Caco-2 (cell line): ENCODE measurements around the gene MRPL24. TPM values are rescaled to one million over a fixed set of nuclear protein-coding genes. Genes with fewer than 3 reads are reported as not detected.

Experiments
- BruUV-seq: library from RNA; stranded (reverse); fragments of 400-500 nt; replicated peaks from 2 replicates; lab custom pipeline; 2021; lab: Mats Ljungman, UMichigan
- CTCF ChIA-PET: fragments of 300-600 bp; sonication (Branson Sonifier 250); formaldehyde crosslinking; loops from one replicate; lab custom pipeline; 2022; ENCODE audit warnings: antibody characterized with exemption; lab: Charles Lee
- POLR2A ChIA-PET: fragments of 300-600 bp; sonication (Branson Sonifier 250); formaldehyde crosslinking; loops from one replicate; lab custom pipeline; 2022; ENCODE audit warnings: antibody characterized with exemption; lab: Charles Lee
- DNase-seq, 2 experiments: peaks; one replicate each; pipeline versions ENCODE4 v3.0.0 to v3.0.0-alpha.2; 2020 to 2022
- H3K27me3 ChIP-seq: replicated peaks from 2 replicates; pipeline ENCODE4 v1.6.0; 2011; ENCODE audit warnings: low read length; ENCODE audit not compliant: control insufficient read depth, insufficient read depth
- H3K36me3 ChIP-seq: 2 replicates; pipeline ENCODE4 v1.5.1; 2011; ENCODE audit warnings: low read length; ENCODE audit not compliant: control insufficient read depth, insufficient read depth
- H3K4me1 ChIP-seq: fragments of 250-450 bp; sonication (Bioruptor Pico); 2 replicates; pipeline ENCODE4 v1.5.1; 2020; ENCODE audit warnings: mild to moderate bottlenecking
- H3K4me3 ChIP-seq: 2 replicates; pipeline ENCODE4 v1.5.1; 2011; ENCODE audit warnings: low read depth, mild to moderate bottlenecking, control low read depth, low read length
- H3K9me3 ChIP-seq: fragments of 250-450 bp; sonication (Bioruptor Pico); 2 replicates; pipeline ENCODE4 v1.5.1; 2020; ENCODE audit warnings: mild to moderate bottlenecking, moderate library complexity
- H3K27ac Mint-ChIP-seq: one replicate; pipeline ENCODE4 v1.8.0; 2022; ENCODE audit warnings: mixed read lengths; ENCODE audit not compliant: unreplicated experiment
- H3K27me3 Mint-ChIP-seq: one replicate; pipeline ENCODE4 v1.8.0; 2022; ENCODE audit warnings: mixed read lengths; ENCODE audit not compliant: insufficient read depth, unreplicated experiment
- H3K36me3 Mint-ChIP-seq: one replicate; pipeline ENCODE4 v1.8.0; 2022; ENCODE audit warnings: mild to moderate bottlenecking, mixed read lengths; ENCODE audit not compliant: insufficient read depth, unreplicated experiment
- H3K4me1 Mint-ChIP-seq: one replicate; pipeline ENCODE4 v1.8.0; 2022; ENCODE audit warnings: low read depth, mixed read lengths; ENCODE audit not compliant: unreplicated experiment
- H3K4me3 Mint-ChIP-seq: one replicate; pipeline ENCODE4 v1.8.0; 2022; ENCODE audit warnings: mild to moderate bottlenecking, moderate library complexity, mixed read lengths; ENCODE audit not compliant: unreplicated experiment
- H3K9me3 Mint-ChIP-seq: one replicate; pipeline ENCODE4 v1.8.0; 2022; ENCODE audit warnings: mixed read lengths; ENCODE audit not compliant: unreplicated experiment
- CTCF ChIP-seq, 2 experiments: fragments of 200-600 bp in 1 of 2; IDR thresholded peaks; 1 replicate in 1 of 2; 2 replicates in 1 of 2; pipeline versions ENCODE4 v1.5.1 to v1.8.0; 2011 to 2022; ENCODE audit warnings: antibody characterized with exemption in 1 of 2, control low read depth in 1 of 2, inconsistent platforms in 1 of 2, low read depth in 1 of 2, low read length in 1 of 2, mild to moderate bottlenecking in 1 of 2, moderate library complexity in 1 of 2; ENCODE audit not compliant: insufficient read depth in 1 of 2, severe bottlenecking in 1 of 2, unreplicated experiment in 1 of 2
- intact Hi-C: fragments of 100-400 bp; cut with micrococcal nuclease; formaldehyde crosslinking; loops from one replicate; pipeline ENCODE4 v1.10.0; 2022; ENCODE audit not compliant: unreplicated experiment
- total RNA-seq: library from RNA; stranded (reverse); gene quantifications from 2 replicates; pipeline ENCODE4 v1.2.3, GENCODE V29; 2022

The MRPL24 gene
- total RNA-seq, 1 experiment from 2014 or later = 52.6 TPM

- Histone ChIP-seq H3K4me1 (no peaks in the 10 kb centered on the region), H3K4me3 (no peak overlapping the region), H3K27me3 (no peaks in the 10 kb centered on the region), H3K36me3 (peaks cover 1% of the 10 kb centered on the region; the same call in 1 of the 2 replicates), H3K9me3 (no peaks in the 10 kb centered on the region)
- TF ChIP-seq CTCF (IDR thresholded peaks at IDR 0.05; ENCODE audit: insufficient read depth in 1 of 2, low read depth in 1 of 2, low read length in 1 of 2, severe bottlenecking in 1 of 2, unreplicated experiment in 1 of 2) = no peak
- ChIA-PET POLR2A (no interaction called here), CTCF (no interaction called here)
- no peaks in the 10 kb centered on the region for H3K27me3 Mint-ChIP-seq
- H3K4me1 Mint-ChIP-seq = peaks cover 7% of the 10 kb centered on the region
- H3K4me3 Mint-ChIP-seq = no peak overlapping the region
- peaks cover 74% of the 10 kb centered on the region for H3K36me3 Mint-ChIP-seq
- H3K9me3 Mint-ChIP-seq = no peaks in the 10 kb centered on the region
- peak overlapping the region; percentile 59 for H3K27ac Mint-ChIP-seq
- BruUV-seq = no TSS peak
- no peak for DNase-seq
- intact Hi-C loops = no loop called here
These were observed 45.8 kb upstream of the MRPL24 start for GRCh38 chr1:156786640-156787039.

- no peak overlapping the region for H3K27ac Mint-ChIP-seq
- Histone ChIP-seq H3K4me3 (no peak overlapping the region), H3K27me3 (no peaks in the 10 kb centered on the region), H3K36me3 (peaks cover 1% of the 10 kb centered on the region), H3K9me3 (no peaks in the 10 kb centered on the region), H3K4me1 (no peaks in the 10 kb centered on the region)
- no peaks in the 10 kb centered on the region for H3K9me3 Mint-ChIP-seq
- peaks cover 78% of the 10 kb centered on the region for H3K36me3 Mint-ChIP-seq
- intact Hi-C loops = no loop called here
- no peak for DNase-seq
- TF ChIP-seq CTCF (IDR thresholded peaks at IDR 0.05; ENCODE audit: insufficient read depth in 1 of 2, low read depth in 1 of 2, low read length in 1 of 2, severe bottlenecking in 1 of 2, unreplicated experiment in 1 of 2) = no peak
- CTCF ChIA-PET = interaction anchor here (0.6 kb wide), 1 partner anchor 77 kb away, joined by 3 read pairs; no protein-coding TSS in a partner anchor
- H3K27me3 Mint-ChIP-seq = no peaks in the 10 kb centered on the region
- H3K4me1 Mint-ChIP-seq = peaks cover 7% of the 10 kb centered on the region
- POLR2A ChIA-PET = interaction anchor here (0.7 kb wide), 1 partner anchor 70 kb away, joined by 4 read pairs; no protein-coding TSS in a partner anchor
- H3K4me3 Mint-ChIP-seq = no peak overlapping the region
- no TSS peak for BruUV-seq
These were observed 44.6 kb upstream of the MRPL24 start for GRCh38 chr1:156785458-156785857.

- H3K9me3 Mint-ChIP-seq = no peaks in the 10 kb centered on the region
- TF ChIP-seq CTCF (IDR thresholded peaks at IDR 0.05; ENCODE audit: insufficient read depth in 1 of 2, low read depth in 1 of 2, low read length in 1 of 2, severe bottlenecking in 1 of 2, unreplicated experiment in 1 of 2) = no peak
- H3K36me3 ChIP-seq = peaks cover 1% of the 10 kb centered on the region
- no peaks in the 10 kb centered on the region for H3K9me3 ChIP-seq
- no peaks in the 10 kb centered on the region for H3K27me3 Mint-ChIP-seq
- intact Hi-C loops = no loop called here
- no peak overlapping the region for H3K4me3 Mint-ChIP-seq
- ChIA-PET CTCF (interaction anchor here (0.9 kb wide), 1 partner anchor 32 kb away, joined by 3 read pairs; no protein-coding TSS in a partner anchor), POLR2A (no interaction called here)
- H3K27ac Mint-ChIP-seq = no peak overlapping the region
- no peak overlapping the region for H3K4me3 ChIP-seq
- no peaks in the 10 kb centered on the region for H3K4me1 Mint-ChIP-seq
- no peak for DNase-seq
- H3K4me1 ChIP-seq = no peaks in the 10 kb centered on the region
- no TSS peak for BruUV-seq
- H3K36me3 Mint-ChIP-seq = peaks cover 62% of the 10 kb centered on the region
- H3K27me3 ChIP-seq = no peaks in the 10 kb centered on the region
These were observed 40.8 kb upstream of the MRPL24 start for GRCh38 chr1:156781585-156782186.
